Heart left ventricle (tissue), 13 donors: Measurements from ENCODE around the gene CASQ2.

Experiments
- POLR2A ChIP-seq, 2 donors: fragments of 450-650 bp; IDR thresholded peaks; one replicate each; pipeline ENCODE4 v1.6.1; 2017; ENCODE audit warnings: antibody characterized with exemption in 2 of 2, mild to moderate bottlenecking in 2 of 2, moderate library complexity in 2 of 2
- TF ChIP-seq, protein P1 (sequence below), 12 donors: fragments of 200-600 bp; sonication (generic) in 4 of 12; IDR thresholded peaks; one replicate each; pipeline versions ENCODE4 v1.5.0 to v1.8.0; 2018 to 2022; ENCODE audit warnings: antibody characterized with exemption in 12 of 12, mild to moderate bottlenecking in 5 of 12
- donor health status: ischemic (EF 13 %, LVEDD 7.1; RV severe dilation, severe dysfunction).
- donor health status: DM: no; HTN: yes; CAD: no.
- donor health status: DM: no; HTN: no; CAD: no.
- donor health status: ischemic (EF 25% LVEDD 6.9; RV normal size, moderate dysfunction).
- donor health status: ischemic (EF 25% LVEDD 5.7; RV mildly dilated, moderate dysfunction).
- donor health status: ischemic (EF 35%, LVEDD 5.7; RV mildly dilated, moderate dysfunction).
- donor health status: nonischemic (EF 11% LVEDD 7.7; RV severe dilation, severe dysfunction).
- donor health status: DM: yes; HTN: yes; CAD: no.
- donor health status: PGD.
- donor health status: ischemic (EF 29% LVEDD 5.4; RV normal size, mild dysfunction).
- donor health status: nonischemic (EF 23%, LVEDD 6.1; RV moderate dilation, normal function).

DNA sequence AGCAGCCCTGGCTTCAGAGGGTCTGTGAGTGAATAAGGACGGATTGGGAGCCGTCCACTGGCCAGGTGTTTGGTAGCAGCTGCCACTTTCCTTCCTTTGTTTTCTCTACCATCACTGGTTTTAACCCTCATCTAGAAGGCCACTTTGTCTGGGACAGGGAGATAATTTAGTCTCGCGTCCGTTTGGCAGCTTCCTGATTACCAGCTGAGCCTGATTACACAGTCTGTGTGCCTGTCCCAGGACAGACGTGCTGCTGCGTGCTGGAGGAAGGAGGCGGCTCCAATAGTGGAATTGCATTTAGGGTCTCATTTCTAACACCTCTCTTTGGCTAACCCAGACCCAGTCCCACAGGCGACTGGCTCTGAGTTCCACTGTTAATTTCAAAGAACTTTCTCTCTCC lies 24.6 kb upstream of the CASQ2 start:
- TF ChIP-seq, protein P1, sequence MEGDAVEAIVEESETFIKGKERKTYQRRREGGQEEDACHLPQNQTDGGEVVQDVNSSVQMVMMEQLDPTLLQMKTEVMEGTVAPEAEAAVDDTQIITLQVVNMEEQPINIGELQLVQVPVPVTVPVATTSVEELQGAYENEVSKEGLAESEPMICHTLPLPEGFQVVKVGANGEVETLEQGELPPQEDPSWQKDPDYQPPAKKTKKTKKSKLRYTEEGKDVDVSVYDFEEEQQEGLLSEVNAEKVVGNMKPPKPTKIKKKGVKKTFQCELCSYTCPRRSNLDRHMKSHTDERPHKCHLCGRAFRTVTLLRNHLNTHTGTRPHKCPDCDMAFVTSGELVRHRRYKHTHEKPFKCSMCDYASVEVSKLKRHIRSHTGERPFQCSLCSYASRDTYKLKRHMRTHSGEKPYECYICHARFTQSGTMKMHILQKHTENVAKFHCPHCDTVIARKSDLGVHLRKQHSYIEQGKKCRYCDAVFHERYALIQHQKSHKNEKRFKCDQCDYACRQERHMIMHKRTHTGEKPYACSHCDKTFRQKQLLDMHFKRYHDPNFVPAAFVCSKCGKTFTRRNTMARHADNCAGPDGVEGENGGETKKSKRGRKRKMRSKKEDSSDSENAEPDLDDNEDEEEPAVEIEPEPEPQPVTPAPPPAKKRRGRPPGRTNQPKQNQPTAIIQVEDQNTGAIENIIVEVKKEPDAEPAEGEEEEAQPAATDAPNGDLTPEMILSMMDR (IDR thresholded peaks at IDR 0.05) = no peak
- no peak for TF ChIP-seq POLR2A (IDR thresholded peaks at IDR 0.05)
